SW 1271 (cell line): ENCODE data around the gene SORCS2.

Experiments used
- DNase-seq, 2 experiments: peaks; one replicate each; lab custom pipeline; 2025; lab: John Stamatoyannopoulos, UW

The SORCS2 gene

DNA sequence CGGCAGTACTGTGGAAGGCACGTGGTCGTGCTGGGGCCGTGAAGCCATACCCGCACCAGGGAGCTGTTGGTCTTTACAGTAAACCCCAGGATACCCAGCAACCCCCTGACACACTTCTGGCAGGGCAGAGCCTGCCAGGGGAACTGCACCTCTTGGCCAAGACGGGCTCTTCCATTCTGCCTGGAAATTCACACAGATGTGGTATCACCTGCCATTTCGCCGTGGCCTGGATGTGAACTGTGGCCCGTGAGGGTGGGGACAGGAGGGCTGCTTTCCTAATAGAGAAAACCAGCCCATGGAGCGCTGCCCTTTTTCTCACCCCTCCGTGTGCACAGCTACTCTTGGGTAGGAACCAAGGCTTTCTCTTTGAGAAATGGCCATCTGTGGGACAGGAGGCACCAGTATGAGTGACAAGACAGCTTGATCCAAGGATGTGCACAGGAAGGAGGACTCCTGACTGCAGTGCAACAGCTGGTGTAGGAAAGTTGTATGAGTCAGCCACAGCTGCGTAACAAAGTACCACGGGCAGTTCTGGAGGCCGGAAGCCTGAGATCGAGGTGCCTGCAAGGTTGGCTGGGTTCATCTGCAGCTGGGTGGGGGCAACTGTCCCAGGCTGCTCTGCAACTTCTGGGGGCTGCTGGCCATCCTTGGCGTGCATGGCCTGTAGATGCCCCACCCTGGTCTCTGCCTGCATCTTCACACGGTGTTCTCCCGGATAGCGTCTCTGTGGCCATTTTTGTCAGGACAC lies 146.7 kb downstream of the SORCS2 start:
- DNase-seq, result no peak

DNA sequence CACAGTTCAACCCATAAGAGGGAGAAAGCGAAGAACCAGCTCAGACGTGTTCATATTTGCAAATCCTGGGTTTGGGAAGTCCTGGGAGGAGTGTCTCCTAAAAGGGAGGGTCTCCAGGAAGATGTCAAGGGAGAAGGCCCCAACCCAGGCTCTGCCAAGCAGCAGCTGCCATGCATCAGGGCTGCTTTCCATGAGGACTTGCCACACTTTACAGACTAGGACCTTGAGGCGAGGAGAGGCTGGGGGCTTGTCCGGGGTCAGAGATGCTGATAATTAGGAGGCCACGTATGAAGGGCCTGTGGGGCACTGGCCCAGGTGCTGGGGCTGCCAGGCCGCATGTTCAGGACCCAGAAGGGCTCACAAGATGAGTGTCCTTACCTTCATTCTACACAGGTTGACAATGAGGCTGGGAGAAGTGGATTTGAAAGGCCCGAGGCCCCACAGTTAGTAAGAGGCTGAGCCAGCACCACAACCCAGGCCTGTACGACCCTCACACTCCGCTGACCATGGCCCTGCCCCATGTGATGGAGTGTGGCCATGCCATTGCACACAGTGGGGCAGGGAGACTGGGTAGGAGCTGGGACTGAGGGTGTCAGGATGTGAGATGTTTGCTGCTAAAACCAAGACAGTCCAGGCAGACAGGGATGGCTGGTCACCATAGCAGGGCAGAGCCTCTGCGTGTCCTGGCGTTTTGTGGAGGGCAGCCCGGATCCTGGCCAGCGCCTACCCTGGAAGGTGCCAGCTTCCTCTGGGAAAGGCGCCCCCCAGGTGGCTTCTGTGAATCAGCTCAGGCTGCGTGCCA lies 147.6 kb downstream of the SORCS2 start:
- no peak for DNase-seq

DNA sequence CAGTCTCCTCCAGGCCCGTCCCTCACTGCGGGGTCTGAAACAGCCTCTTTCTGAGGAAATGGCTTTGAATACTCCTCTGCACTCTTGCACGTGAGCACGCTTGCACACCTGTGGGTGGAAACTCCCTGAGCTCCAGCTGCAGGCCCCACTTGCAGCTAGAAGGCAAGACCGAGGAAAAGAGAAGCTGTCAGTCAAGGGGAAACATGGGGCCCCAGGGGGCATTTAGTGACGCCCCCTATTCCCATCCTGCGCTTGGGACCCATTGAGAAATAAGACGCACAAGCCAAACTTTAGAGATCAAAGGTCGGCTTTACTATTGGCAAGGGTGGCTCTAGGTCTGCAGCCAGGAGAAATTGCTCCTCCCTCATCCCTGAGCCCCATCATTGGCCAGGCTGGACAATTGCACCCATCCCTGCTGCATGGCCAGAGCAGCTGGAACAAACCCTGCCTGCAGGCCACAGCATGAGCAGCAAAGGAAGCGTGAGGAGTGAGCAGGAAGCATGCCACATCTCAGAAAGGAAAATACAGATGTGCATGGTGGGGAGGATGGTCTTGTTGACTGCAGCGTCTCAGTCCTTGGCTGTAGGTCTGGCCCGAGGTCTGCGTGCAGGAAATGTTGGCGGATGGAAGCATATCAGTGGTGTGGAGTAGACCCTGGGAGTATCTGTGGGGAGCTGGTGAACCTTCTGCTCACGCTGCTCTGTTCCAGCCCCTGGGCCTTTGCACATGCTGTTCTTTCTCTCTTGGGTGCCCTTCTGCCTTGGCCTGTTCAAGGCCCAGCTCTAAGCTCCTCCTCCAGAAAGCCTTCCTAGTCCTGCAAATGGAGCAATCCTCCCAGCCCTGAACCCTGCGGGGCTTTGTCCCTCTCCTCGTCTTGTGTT lies 148.5 kb downstream of the SORCS2 start:
- DNase-seq, result no peak

DNA sequence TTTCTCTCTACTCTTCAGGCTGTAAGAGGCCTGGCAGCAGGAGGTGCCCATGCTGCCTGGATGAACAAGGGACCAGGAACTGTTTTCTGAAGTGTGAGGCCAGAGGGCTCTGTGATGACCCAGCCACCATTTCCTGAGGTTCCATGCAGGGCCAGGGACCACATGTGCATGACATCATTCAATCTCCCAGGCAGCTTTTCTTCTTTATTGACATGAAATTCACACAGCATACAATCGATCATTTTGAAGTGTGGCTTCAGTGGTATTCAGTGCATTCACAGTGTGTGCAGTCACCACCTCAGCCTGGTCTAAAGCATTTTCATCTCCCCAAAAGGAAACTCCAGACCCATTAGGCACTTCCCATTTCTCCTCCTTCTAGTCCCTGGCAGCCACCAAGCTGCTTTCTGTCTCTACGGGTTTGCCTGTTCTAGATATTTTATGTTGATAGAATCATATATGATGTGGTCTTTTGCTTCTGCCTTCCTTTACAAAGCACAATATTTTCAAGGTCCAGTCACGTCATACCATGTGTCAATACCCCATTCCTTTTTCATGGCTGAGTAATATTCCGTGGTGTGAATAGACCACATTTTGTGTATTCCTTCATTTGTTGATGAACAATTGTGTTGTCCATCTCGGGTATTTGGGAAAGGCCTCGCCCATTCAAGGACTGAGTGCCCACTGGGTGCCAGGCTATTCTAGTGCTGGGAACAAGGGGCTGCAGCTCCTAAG lies 149.3 kb downstream of the SORCS2 start:
- DNase-seq, result no peak

DNA sequence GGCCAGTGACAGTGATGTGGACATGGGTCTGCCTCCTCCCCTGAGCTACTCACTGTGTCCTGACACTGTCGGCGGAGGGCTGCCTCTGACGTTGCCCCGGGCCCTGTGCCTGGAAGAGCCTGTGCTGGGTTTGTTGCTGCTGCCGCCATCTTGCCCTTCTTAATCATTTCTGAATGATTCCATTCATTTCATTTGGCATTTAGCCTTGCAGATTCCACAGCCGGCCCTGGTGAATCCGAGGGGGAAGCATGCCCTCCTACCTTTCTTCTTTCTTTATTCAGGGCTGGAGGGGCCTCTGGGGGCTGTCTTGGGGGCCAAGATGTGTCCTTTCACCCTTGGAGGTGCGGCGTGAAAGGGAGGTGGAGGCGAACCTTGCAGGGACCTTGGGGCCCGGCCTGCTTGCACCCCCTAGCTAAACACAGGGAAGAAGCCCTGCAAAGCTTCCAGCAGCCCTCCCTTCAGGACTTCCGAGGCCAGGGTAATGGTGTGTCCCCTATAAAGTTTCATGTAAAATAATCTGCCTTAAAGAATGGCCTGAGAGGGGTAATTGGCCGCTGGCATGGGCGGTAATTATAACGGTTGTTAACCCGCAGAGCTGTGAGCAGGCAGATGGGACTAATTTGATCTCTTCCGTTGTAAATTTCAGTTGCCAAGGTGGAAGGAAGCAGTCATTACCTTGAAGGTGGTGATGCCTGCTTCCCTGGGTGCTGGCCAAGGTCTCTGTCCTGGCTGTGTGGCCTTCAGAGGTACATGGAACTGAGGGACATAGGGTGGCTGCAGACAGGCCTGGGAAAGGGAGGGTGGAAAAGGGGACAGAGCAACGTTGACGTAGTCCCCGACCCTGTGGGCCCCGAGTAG lies 150.1 kb downstream of the SORCS2 start:
- DNase-seq, result no peak

DNA sequence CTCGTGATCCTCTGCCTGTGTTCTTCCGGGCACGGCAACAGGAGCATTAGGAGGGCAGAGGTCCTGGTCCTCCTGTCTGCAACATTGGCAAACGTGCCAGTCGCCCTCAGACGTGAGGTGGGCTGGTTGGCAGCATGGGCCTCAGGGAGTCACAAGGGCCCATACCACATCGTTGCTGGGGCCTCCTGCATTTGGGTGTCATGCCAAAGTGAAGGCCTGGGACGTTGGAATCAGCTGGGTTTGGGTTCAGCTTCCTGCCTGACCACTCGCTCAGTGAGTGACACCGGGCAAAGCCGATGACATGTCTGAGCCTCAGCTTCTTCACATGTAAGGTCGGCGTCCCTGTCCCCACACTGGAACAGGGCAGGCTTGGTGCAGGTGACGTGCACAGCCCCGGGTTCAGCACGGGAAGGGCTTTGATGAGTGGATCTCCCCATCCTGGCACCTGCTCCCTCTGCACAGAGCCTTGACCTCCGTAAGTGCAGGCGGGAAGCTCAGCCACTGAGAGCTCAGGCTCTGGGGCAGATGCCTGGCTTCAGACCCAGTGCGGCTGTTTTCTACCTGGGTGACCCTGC lies 150.8 kb downstream of the SORCS2 start:
- DNase-seq, result no peak

DNA sequence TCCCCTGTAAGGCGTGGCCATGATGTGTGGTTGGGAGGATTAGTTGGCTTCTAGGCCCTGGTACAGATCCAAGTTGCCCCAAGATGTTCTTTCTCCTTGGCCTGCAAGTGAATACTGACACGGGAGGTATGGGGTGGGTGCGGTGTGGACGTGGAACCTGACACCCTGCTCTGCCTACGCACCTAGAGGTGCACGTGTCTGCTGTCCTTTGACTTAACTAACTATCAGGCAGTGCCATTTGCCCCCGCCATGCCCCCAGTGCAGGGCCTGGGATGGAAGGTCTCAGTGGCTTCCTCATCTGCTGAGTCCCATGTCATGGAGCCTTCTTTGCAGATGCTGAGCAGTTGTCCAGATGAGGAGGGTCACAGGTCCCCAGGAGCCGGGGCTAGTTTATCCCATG lies 151.6 kb downstream of the SORCS2 start:
- DNase-seq, result no peak

DNA sequence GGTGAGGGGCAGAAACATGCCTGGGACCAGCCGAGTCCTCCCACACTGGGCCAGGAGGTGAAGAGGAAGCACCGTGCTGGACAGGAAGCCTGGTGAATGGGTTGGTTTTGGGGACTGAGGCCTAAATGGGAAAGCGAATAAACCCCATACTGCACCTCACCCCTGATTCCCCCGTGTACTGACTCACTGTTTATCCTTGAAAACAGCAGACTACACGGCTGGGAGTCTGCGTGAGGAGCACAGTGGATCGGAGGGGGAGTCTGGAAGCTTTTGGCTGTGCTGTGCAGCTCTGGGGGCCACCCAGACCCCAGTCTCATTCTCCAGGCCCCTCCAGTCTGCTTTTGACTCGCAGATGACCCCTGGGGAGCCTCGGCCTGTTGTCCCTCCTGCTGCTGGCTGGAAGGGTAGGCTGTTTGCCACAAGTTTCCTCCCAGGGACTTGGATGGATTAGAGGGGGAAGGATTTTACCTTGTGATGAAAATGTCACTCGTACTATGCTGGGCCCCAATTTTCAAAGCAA lies 152.4 kb downstream of the SORCS2 start:
- no peak for DNase-seq

DNA sequence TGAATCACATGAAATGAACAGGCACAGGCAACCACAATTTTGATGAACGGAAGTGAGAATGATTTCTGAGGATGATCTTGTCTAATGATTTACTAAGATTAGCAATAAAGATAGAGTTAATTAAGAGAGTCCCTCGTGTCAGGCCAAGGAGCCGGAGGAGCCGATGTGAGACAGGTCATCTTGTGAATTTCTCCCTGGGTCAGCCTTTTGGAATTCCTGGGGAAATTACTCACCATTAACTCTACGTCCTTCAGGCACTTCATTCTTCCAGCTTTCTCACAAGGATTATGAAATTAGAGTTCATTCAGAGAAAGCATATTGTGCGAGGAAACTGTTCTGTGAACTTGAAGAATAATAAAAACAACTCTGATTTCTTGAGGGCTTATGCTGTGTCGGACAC lies 155.6 kb downstream of the SORCS2 start:
- DNase-seq, result no peak

DNA sequence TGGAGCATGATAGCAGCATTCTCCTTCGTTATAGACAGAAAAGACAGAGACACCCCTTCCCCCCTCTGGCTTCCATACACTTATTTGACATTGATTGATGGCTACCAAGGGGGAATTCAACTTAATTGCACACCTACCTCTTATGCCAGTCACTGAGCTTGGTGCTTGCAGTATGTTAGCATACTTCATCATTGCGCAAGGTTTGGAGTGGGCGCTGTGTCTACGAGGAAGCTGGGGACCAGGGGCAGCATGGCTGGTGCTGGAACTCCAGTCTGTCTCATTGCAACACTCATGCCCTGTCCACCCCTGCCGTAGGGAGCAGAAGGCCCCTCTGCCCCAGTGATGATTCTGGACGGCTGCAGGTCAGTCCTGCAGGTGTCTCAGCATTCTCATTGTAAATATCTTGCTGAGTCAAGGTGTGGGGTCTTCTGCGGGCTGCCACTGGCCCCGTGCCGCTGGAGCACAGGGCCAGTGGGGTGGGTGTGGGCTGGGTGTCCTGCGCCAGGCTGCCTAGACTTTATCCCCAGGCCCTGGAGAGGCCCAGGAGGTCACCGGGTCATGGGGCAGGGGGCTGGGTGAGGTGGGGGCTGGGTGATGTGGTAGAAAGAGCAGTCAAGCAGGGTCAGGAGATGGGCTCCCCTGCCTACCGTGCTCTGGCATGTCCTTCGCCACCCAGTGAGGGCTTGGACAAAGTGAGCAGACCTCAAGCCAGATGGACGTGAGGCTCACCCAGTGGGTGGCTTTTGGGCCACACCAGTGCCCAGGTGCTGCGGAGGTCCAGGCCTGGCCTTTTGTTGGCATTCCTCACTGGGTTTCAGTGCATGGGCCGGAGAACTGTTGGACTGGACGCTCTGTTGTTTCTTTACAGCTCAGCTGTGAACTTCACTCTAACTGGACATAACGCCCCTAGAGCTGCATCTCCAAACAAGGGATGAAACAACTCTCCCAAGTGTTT lies 156.9 kb downstream of the SORCS2 start:
- no peak for DNase-seq

DNA sequence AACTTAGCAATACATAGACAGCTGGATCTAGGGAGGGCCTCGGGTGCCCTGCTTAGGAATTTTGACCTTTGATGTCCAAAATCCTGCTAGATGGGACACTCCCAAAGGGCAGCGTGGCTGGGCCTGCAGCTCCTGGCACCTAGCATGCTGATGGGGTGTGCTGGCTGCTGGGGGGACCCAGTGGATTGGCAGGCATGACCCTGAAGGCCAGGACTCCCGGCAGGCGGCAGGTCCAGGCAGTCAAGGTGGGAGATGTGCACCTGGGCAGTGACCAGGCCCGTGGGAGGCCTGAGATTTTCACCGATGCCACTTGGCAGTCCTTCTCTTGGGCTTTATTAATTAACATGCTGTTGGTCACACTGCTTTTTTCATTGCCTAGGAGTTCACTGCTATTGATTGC lies 158.1 kb downstream of the SORCS2 start:
- no peak for DNase-seq

DNA sequence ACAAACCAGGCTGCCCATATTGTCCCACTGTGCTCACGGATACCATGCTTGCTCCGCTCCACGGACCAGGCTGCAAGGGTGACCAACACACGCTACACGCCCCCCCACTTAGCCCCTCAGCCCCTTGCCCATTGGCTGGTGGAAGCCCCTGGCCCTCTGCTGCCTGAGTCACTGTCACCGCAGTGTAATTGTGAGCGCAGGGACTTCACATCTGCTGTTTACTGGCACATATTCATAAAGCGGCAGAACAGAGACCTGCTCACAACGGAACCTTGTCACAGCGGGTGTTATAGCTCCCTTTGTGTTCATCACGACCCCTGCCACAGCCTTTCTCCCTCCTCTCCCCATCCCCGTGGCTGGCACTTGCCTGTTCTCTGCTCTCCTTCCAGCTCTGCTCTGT lies 158.7 kb downstream of the SORCS2 start:
- DNase-seq, result no peak

DNA sequence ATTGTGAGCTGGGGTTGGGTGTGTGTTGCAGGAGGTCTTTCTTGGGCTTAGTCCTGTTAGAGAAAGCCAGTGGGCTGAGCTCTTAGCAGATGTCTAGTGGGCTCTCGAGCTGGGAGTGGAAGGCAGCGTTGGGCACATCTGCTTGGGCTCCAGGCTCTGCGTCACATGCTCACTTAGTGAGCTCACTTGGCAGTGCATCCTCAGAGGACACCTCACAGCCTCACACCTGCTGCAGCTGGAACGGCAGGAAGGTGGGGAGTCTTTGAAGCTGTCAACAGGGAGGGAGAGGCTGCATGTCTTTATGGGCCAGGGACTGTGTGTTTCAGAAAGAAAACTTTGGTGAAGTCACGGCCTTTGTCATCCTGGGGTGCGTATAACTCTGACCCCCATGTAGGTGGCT lies 160.1 kb downstream of the SORCS2 start:
- DNase-seq, result no peak

DNA sequence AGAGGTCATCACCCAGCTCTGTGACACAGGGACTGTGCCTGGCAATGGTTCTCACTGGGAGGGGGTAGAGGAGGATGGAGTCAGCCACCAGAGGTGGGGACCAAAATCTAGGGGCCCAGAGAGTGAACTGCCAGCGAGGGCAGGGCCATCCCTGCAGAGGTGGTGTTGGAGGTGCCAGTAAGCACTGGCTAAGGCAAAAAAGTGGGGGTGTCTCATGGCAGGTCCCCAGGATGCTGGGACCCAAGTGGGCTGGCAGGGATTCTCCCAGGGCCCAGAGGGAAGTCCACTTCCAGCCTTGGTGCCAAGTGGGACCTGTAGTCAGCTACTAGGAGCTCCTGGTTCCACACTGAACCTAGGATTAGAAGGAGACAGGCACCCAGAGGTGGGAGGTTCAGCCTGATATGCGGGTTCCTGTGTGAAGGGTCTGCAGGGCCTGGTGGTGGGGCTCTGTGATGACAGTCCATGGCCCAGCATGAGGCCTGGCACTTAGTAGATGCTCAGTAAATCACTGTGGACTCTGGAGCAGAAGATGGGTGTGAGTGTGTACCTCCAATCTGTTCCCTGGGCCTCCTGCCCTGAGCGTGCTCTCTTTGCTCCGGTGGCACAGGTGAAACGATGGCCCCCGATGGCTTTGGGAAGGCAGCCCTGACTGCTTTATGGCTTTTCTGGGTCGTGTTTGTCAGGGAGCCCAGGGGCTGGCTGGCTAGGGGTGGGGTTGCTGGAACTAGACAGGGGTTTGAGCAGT lies 160.9 kb downstream of the SORCS2 start:
- no peak for DNase-seq

DNA sequence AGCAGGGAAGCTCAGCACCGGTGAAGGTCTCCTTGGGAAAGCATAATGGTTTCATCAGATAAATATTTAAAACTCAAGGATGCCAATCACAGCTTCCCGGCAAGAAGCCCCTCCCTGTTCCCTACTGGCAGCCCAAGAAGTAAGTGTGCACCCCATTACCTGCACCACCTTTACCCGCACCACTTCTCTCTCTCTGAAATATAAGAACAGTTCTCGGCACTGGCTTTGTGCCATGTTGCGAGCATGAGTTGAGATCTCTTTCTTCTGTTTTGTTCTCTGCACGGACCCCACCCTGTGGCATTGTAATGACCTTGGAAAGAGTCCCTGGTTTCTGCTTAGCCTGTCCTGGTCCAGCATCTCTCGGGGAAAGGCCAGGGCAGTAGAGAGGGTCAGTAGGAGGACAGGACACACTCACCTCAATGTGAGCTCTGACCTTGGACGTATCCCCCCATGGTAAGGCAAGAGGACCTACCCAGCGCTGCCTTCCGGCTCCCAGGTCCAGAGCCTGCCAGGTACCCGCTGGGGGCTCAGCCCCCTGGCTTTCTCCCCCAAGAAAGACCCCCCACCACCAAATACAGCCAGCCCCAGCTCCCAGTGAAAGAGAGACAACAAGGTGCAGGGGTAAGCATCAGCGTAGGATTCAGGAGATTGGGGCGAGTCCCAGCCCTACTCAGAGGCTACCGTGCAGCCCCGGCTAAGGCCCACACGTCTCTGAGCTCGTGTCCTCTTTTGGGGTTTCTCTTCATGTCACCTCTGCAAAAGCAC lies 161.7 kb downstream of the SORCS2 start:
- no peak for DNase-seq

DNA sequence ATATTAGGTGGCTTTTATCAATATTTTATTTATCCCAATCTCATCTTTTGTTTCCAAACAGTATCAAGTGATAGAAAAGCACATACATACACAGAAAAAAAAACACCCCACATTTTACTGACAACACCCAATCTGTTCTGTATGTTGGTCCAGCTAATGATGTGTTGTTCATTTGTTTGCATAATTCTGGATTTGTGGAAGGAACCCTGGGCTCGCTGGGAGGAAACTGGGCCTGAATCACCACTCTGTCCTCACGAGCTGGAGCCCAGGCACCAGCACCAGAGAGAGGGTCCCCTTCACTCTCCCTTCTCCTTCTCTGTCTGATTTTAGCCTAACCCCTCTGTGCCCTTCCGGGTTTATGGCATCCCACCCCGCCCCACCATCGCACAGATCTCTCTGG lies 162.6 kb downstream of the SORCS2 start:
- DNase-seq, result no peak

DNA sequence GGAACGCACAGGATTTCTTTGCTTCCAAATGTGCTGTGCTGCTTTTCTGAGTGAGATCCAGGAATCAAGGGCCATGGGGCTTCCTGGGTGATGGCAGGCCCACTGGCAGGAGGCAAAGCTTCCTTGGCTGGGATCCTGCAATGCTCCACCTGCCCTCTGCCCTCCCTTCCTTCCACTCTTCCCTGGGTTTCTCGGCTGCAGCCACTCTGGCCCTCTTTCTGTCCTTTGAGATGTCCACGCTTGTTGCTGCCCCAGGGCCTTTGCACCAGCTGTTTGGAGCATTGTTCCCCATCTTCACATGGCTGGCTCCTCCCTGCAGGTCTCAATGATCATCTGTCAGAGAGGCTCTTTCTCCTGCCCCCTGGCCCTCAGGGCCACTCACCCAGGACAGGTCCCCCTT lies 163.5 kb downstream of the SORCS2 start:
- DNase-seq, result no peak
